Measurements from ENCODE around the gene FIBIN.

Gene FIBIN

GRCh38 chr11:27025312-27025955 lies 31.5 kb downstream of the FIBIN start:
- DNase-seq, result no peak

- no peak for DNase-seq
Measured at GRCh38 chr11:27025957-27026733, 32.2 kb downstream of the FIBIN start.

GRCh38 chr11:27028561-27028965 lies 34.7 kb downstream of the FIBIN start:
- no peak for DNase-seq

- no peak for DNase-seq
Measured at GRCh38 chr11:27029966-27030365, 36.1 kb downstream of the FIBIN start.

GRCh38 chr11:27031754-27032153 lies 37.8 kb downstream of the FIBIN start:
- DNase-seq, result no peak

GRCh38 chr11:27039873-27040272 lies 46.0 kb downstream of the FIBIN start:
- no peak for DNase-seq

- DNase-seq, result peak; percentile 34
Measured at GRCh38 chr11:27040302-27041115, 46.6 kb downstream of the FIBIN start, which contains the start of gene BBOX1. Gene BBOX1 (plus strand): TSS chr11:27040815. CDS start chr11:27055431, 14,616 bp downstream.

- no peak for DNase-seq
Measured at GRCh38 chr11:27041141-27041899, 47.4 kb downstream of the FIBIN start.
